Measurements from ENCODE around the gene CTTNBP2.
A peak's percentile ranks its signal among the peaks of the same experiment; 100 is the strongest.

CTTNBP2 gene

GRCh38 chr7:117772421-117772820, 100.8 kb downstream of the CTTNBP2 start:
- Histone ChIP-seq H3F3A (ENCODE audit: insufficient read depth, low read length) (peaks cover 15% of the 10 kb centered on the region), H3K4me1 (ENCODE audit: low read length) (peaks cover 62% of the 10 kb centered on the region), H4K20me1 (ENCODE audit: insufficient read depth, low read length) (no peaks in the 10 kb centered on the region), H3K9ac (ENCODE audit: low read length) (no peak overlapping the region), H3K4me3 (ENCODE audit: low read length) (no peak overlapping the region), H3K79me2 (ENCODE audit: low read length) (no peaks in the 10 kb centered on the region), H3K36me3 (replicated peaks; ENCODE audit: insufficient read depth, low read length) (no peaks in the 10 kb centered on the region), H2AFZ (ENCODE audit: low read length) (no peak overlapping the region), H3K9me3 (replicated peaks; ENCODE audit: insufficient read depth, low read length) (no peaks in the 10 kb centered on the region), H3K4me2 (ENCODE audit: low read depth, low read length) (no peak overlapping the region), H3K27ac (ENCODE audit: low read length) (no peak overlapping the region), H3K9me2 (replicated peaks; ENCODE audit: insufficient read depth, low read length) (no peaks in the 10 kb centered on the region), H3K27me3 (replicated peaks; ENCODE audit: insufficient read depth, low read length) (no peaks in the 10 kb centered on the region)
- no peak for TF ChIP-seq EZH2phosphoT487 (IDR thresholded peaks at IDR 0.05; ENCODE audit: low read length)
- TF ChIP-seq, protein P1, sequence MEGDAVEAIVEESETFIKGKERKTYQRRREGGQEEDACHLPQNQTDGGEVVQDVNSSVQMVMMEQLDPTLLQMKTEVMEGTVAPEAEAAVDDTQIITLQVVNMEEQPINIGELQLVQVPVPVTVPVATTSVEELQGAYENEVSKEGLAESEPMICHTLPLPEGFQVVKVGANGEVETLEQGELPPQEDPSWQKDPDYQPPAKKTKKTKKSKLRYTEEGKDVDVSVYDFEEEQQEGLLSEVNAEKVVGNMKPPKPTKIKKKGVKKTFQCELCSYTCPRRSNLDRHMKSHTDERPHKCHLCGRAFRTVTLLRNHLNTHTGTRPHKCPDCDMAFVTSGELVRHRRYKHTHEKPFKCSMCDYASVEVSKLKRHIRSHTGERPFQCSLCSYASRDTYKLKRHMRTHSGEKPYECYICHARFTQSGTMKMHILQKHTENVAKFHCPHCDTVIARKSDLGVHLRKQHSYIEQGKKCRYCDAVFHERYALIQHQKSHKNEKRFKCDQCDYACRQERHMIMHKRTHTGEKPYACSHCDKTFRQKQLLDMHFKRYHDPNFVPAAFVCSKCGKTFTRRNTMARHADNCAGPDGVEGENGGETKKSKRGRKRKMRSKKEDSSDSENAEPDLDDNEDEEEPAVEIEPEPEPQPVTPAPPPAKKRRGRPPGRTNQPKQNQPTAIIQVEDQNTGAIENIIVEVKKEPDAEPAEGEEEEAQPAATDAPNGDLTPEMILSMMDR (IDR thresholded peaks at IDR 0.05; ENCODE audit: low read length), result no peak
- no peak for TF ChIP-seq EZH2 (optimal IDR thresholded peaks at IDR 0.05; ENCODE audit: low read depth, low read length)
- no peak for DNase-seq

GRCh38 chr7:117771756-117772155, 101.5 kb downstream of the CTTNBP2 start:
- Histone ChIP-seq H3K4me3 (ENCODE audit: low read length) (no peak overlapping the region), H3K36me3 (replicated peaks; ENCODE audit: insufficient read depth, low read length) (no peaks in the 10 kb centered on the region), H3K9me3 (replicated peaks; ENCODE audit: insufficient read depth, low read length) (no peaks in the 10 kb centered on the region), H3K9me2 (replicated peaks; ENCODE audit: insufficient read depth, low read length) (no peaks in the 10 kb centered on the region), H3K27me3 (replicated peaks; ENCODE audit: insufficient read depth, low read length) (no peaks in the 10 kb centered on the region), H3F3A (ENCODE audit: insufficient read depth, low read length) (peaks cover 15% of the 10 kb centered on the region), H3K27ac (ENCODE audit: low read length) (no peak overlapping the region), H3K4me1 (ENCODE audit: low read length) (peaks cover 62% of the 10 kb centered on the region), H3K4me2 (ENCODE audit: low read depth, low read length) (no peak overlapping the region), H4K20me1 (ENCODE audit: insufficient read depth, low read length) (no peaks in the 10 kb centered on the region), H3K9ac (ENCODE audit: low read length) (no peak overlapping the region), H2AFZ (ENCODE audit: low read length) (no peak overlapping the region), H3K79me2 (ENCODE audit: low read length) (no peaks in the 10 kb centered on the region)
- TF ChIP-seq EZH2 (optimal IDR thresholded peaks at IDR 0.05; ENCODE audit: low read depth, low read length), result no peak
- TF ChIP-seq, protein P1 (IDR thresholded peaks at IDR 0.05; ENCODE audit: low read length), result no peak
- TF ChIP-seq EZH2phosphoT487 (IDR thresholded peaks at IDR 0.05; ENCODE audit: low read length), result no peak
- no peak for DNase-seq

- Histone ChIP-seq H3K4me3 (ENCODE audit: low read length) (0 out of 2 replicates have a peak overlapping the region, but pooled peaks have one; percentile 2), H3K36me3 (replicated peaks; ENCODE audit: insufficient read depth, low read length) (no peaks in the 10 kb centered on the region), H3K4me1 (ENCODE audit: low read length) (peaks cover 44% of the 10 kb centered on the region), H3K4me2 (ENCODE audit: low read depth, low read length) (peak overlapping the region; percentile 47), H3K27me3 (replicated peaks; ENCODE audit: insufficient read depth, low read length) (no peaks in the 10 kb centered on the region), H3K9me2 (replicated peaks; ENCODE audit: insufficient read depth, low read length) (no peaks in the 10 kb centered on the region), H3K9me3 (replicated peaks; ENCODE audit: insufficient read depth, low read length) (no peaks in the 10 kb centered on the region), H3K9ac (ENCODE audit: low read length) (no peak overlapping the region), H3F3A (ENCODE audit: insufficient read depth, low read length) (peaks cover 15% of the 10 kb centered on the region), H3K79me2 (ENCODE audit: low read length) (no peaks in the 10 kb centered on the region), H3K27ac (ENCODE audit: low read length) (peak overlapping the region; percentile 34; the same call in 1 of the 2 replicates), H4K20me1 (ENCODE audit: insufficient read depth, low read length) (no peaks in the 10 kb centered on the region), H2AFZ (ENCODE audit: low read length) (peak overlapping the region; percentile 32)
- TF ChIP-seq EZH2 (optimal IDR thresholded peaks at IDR 0.05; ENCODE audit: low read depth, low read length), result no peak
- TF ChIP-seq EZH2phosphoT487 (IDR thresholded peaks at IDR 0.05; ENCODE audit: low read length), result no peak
- TF ChIP-seq, protein P1 (IDR thresholded peaks at IDR 0.05; ENCODE audit: low read length), result no peak
- peak; percentile 63 for DNase-seq
These were observed 104.2 kb downstream of the CTTNBP2 start for GRCh38 chr7:117769085-117769484.
